ENCODE data around the gene ARID5B. TPM values are rescaled to one million over a fixed set of nuclear protein-coding genes. Genes with fewer than 3 reads are reported as not detected.

The ARID5B gene
- total and polyA plus RNA-seq, 5 donors: 13.7 to 31.8 (median 19.3) TPM

DNA sequence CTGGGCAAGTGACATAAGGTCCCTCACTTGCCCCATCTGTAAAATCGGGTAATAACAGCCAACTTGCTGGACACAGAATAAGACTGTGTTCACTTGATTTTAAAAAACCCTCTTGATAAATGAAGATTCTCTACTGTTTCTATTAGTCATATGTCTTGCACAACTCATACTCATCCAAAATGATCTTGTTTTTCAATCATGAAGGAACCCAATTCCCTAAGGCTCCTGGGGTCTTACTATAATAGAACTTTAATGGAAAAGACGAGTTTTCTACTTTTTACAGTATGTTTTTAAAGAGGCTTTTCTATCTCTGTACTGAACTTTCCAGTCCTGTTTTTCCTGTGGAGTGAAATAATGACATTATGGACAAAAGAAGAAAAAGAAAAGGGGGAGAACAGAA lies 103.8 kb downstream of the ARID5B start:
- Histone ChIP-seq H3K27ac (ENCODE audit: low read length) (no peak overlapping the region), H3K9me3 (ENCODE audit: control insufficient read depth, low read length) (no peaks in the 10 kb centered on the region), H3K4me1 (ENCODE audit: control insufficient read depth, insufficient read depth, low read length) (peaks cover 4% of the 10 kb centered on the region), H3K4me3 (ENCODE audit: low read length) (no peak overlapping the region), H3K27me3 (ENCODE audit: control insufficient read depth, insufficient read depth) (no peaks in the 10 kb centered on the region)
- no peak for DNase-seq
- intact Hi-C loops (cut with DNase I): no loop called here
- ATAC-seq: no peak
- WGBS: 73% methylated on average over 2 of the region's 2 CpGs

GRCh38 chr10:62005687-62006086 lies 104.2 kb downstream of the ARID5B start:
- H3K27me3 ChIP-seq (ENCODE audit: control insufficient read depth, insufficient read depth): no peaks in the 10 kb centered on the region
- WGBS: 66% methylated on average over 3 of the region's 3 CpGs
- no peak for ATAC-seq
- intact Hi-C loops (cut with DNase I): no loop called here
- H3K4me1 ChIP-seq (ENCODE audit: control insufficient read depth, insufficient read depth, low read length): peaks cover 4% of the 10 kb centered on the region
- H3K4me3 ChIP-seq (ENCODE audit: low read length): no peak overlapping the region
- H3K27ac ChIP-seq (ENCODE audit: low read length): no peak overlapping the region
- no peak for DNase-seq
- H3K9me3 ChIP-seq (ENCODE audit: control insufficient read depth, low read length): no peaks in the 10 kb centered on the region

GRCh38 chr10:62007145-62007544 lies 105.6 kb downstream of the ARID5B start:
- Histone ChIP-seq H3K27ac (ENCODE audit: low read length) (no peak overlapping the region), H3K27me3 (ENCODE audit: control insufficient read depth, insufficient read depth) (no peaks in the 10 kb centered on the region), H3K4me1 (ENCODE audit: control insufficient read depth, insufficient read depth, low read length) (peaks cover 4% of the 10 kb centered on the region), H3K4me3 (ENCODE audit: low read length) (no peak overlapping the region), H3K9me3 (ENCODE audit: control insufficient read depth, low read length) (no peaks in the 10 kb centered on the region)
- intact Hi-C loops (cut with DNase I): no loop called here
- ATAC-seq (no peak), DNase-seq (no peak)
- WGBS: 95% methylated on average over 2 of the region's 2 CpGs

DNA sequence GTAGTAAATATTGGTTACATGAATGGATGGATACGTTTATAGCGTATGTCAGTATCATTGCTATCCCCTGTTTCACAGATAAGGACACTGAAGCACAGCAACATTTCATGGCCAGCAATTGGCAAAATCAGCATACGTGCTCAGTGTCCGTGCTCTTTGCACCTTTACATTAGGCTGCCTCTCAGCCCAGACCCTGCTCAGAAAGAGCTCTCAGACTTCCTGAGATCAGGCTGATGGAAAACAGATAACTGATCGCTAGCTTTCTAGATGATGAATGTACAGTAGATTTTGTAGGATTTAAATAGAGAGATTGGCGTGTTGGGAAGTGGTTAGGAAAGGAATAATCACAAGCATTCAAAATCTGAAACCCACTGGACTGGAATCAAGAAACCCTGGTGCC lies 106.7 kb downstream of the ARID5B start:
- peaks cover 4% of the 10 kb centered on the region for H3K4me1 ChIP-seq (ENCODE audit: control insufficient read depth, insufficient read depth, low read length)
- no peaks in the 10 kb centered on the region for H3K27me3 ChIP-seq (ENCODE audit: control insufficient read depth, insufficient read depth)
- 82% methylated on average over 6 of the region's 6 CpGs for WGBS
- DNase-seq (no peak), ATAC-seq (no peak)
- no peak overlapping the region for H3K4me3 ChIP-seq (ENCODE audit: low read length)
- intact Hi-C loops (cut with DNase I): no loop called here
- no peaks in the 10 kb centered on the region for H3K9me3 ChIP-seq (ENCODE audit: control insufficient read depth, low read length)
- H3K27ac ChIP-seq (ENCODE audit: low read length): no peak overlapping the region

GRCh38 chr10:62008946-62009345 lies 107.4 kb downstream of the ARID5B start:
- ATAC-seq (no peak), DNase-seq (no peak)
- WGBS: 68% methylated on average over 2 of the region's 2 CpGs
- Histone ChIP-seq H3K4me1 (ENCODE audit: control insufficient read depth, insufficient read depth, low read length) (peaks cover 4% of the 10 kb centered on the region), H3K27ac (ENCODE audit: low read length) (no peak overlapping the region), H3K9me3 (ENCODE audit: control insufficient read depth, low read length) (no peaks in the 10 kb centered on the region), H3K4me3 (ENCODE audit: low read length) (no peak overlapping the region), H3K27me3 (ENCODE audit: control insufficient read depth, insufficient read depth) (no peaks in the 10 kb centered on the region)
- intact Hi-C loops (cut with DNase I): no loop called here

- H3K27ac ChIP-seq (ENCODE audit: low read length): no peak overlapping the region
- no peak for ATAC-seq
- no peak for DNase-seq
- no peaks in the 10 kb centered on the region for H3K27me3 ChIP-seq (ENCODE audit: control insufficient read depth, insufficient read depth)
- no peaks in the 10 kb centered on the region for H3K9me3 ChIP-seq (ENCODE audit: control insufficient read depth, low read length)
- intact Hi-C loops (cut with DNase I): no loop called here
- H3K4me1 ChIP-seq (ENCODE audit: control insufficient read depth, insufficient read depth, low read length): peaks cover 1% of the 10 kb centered on the region
- H3K4me3 ChIP-seq (ENCODE audit: low read length): no peak overlapping the region
- WGBS: 62% methylated on average over 5 of the region's 5 CpGs
Measured at GRCh38 chr10:62010366-62010765, 108.9 kb downstream of the ARID5B start.

DNA sequence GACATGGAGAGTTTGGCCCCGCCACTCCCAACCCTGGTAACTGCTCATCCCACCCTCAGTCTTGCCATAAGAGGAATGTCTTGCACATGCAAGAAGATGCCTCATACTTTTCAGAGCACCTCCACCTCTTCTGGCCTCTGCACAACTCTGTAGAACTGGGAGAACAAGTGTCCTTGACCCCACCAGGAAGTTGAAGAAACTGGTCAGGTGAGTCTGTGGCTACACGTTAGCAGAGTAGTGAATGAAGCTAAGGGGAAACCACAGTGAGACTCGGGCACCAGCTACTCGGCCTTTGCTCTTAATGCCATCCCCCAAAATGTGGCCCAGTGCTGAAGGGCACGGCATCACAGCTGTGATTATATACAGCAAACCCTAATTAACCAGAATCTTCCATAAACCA lies 110.1 kb downstream of the ARID5B start:
- DNase-seq: no peak
- no peaks in the 10 kb centered on the region for H3K27me3 ChIP-seq (ENCODE audit: control insufficient read depth, insufficient read depth)
- peaks cover 1% of the 10 kb centered on the region for H3K4me1 ChIP-seq (ENCODE audit: control insufficient read depth, insufficient read depth, low read length)
- no peak overlapping the region for H3K27ac ChIP-seq (ENCODE audit: low read length)
- 94% methylated on average over 5 of the region's 5 CpGs for WGBS
- no peak for ATAC-seq
- intact Hi-C loops (cut with DNase I): no loop called here
- H3K9me3 ChIP-seq (ENCODE audit: control insufficient read depth, low read length): no peaks in the 10 kb centered on the region
- no peak overlapping the region for H3K4me3 ChIP-seq (ENCODE audit: low read length)

DNA sequence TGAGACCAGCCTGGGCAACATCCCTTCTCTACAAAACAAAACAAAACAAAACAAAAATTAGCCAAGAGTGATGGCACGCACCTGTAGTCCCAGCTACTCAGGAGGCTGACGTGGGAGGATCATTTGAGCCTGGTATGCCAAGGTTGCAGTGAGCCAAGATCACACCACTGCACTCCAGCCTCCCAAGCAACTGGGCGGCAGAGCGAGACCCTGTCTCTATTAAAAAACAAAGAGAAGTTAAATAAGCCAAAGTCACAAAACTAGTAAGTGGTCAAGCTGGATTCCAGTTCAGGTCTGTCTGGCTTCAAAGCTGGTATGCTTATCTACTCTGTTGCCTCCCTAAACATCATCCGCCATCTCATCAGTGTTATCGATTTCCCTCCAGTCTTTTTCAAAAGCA lies 110.8 kb downstream of the ARID5B start:
- ATAC-seq (no peak), DNase-seq (no peak)
- no peak overlapping the region for H3K27ac ChIP-seq (ENCODE audit: low read length)
- WGBS: 96% methylated on average over 6 of the region's 6 CpGs
- peaks cover 3% of the 10 kb centered on the region for H3K4me1 ChIP-seq (ENCODE audit: control insufficient read depth, insufficient read depth, low read length)
- H3K9me3 ChIP-seq (ENCODE audit: control insufficient read depth, low read length): no peaks in the 10 kb centered on the region
- H3K4me3 ChIP-seq (ENCODE audit: low read length): no peak overlapping the region
- intact Hi-C loops (cut with DNase I): no loop called here
- H3K27me3 ChIP-seq (ENCODE audit: control insufficient read depth, insufficient read depth): no peaks in the 10 kb centered on the region

DNA sequence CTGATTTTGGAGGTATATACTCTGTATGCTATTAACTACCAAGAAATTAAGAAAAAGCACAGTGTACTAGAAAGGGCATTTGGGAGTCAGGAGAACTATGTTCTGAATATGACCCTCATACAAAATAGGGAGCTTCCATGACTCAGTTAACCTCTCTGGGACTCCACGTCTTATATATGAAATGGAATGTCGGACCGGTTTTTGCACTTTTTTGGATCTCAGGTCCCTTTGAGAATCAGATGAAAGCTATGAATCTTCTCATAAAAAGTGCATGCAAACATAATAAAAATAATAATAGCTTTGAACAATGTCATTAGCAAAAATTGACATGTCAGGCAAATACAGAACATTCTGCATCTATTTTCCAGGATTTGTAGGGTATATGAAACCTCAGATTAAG lies 113.0 kb downstream of the ARID5B start:
- DNase-seq: no peak
- H3K9me3 ChIP-seq (ENCODE audit: control insufficient read depth, low read length): no peaks in the 10 kb centered on the region
- H3K4me1 ChIP-seq (ENCODE audit: control insufficient read depth, insufficient read depth, low read length): peaks cover 3% of the 10 kb centered on the region
- no peaks in the 10 kb centered on the region for H3K27me3 ChIP-seq (ENCODE audit: control insufficient read depth, insufficient read depth)
- ATAC-seq: no peak
- H3K4me3 ChIP-seq (ENCODE audit: low read length): no peak overlapping the region
- intact Hi-C loops (cut with DNase I): no loop called here
- no peak overlapping the region for H3K27ac ChIP-seq (ENCODE audit: low read length)
- whole genome bisulfite sequencing: 98% methylated on average over 3 of the region's 3 CpGs

DNA sequence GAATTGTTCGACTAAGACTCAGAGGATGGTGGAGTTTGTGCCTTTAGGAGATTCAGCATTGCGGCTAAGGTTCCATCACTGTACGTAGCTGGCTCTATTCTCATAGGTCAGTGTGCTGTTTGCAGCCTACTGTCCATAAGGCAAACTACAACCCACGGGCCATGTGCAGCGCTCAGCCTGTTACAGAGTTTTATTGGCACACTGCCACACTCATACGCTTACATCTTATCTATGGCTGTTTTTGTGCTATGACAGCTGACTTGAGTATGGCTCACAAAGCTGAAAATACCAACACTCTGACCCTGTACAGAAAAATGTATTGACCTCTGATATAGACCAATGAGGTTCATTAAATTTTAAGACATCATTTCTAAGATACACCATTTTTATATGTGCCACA lies 114.5 kb downstream of the ARID5B start:
- DNase-seq (no peak), ATAC-seq (no peak)
- intact Hi-C loops (cut with DNase I): no loop called here
- Histone ChIP-seq H3K27me3 (ENCODE audit: control insufficient read depth, insufficient read depth) (no peaks in the 10 kb centered on the region), H3K9me3 (ENCODE audit: control insufficient read depth, low read length) (no peaks in the 10 kb centered on the region), H3K4me3 (ENCODE audit: low read length) (no peak overlapping the region), H3K4me1 (ENCODE audit: control insufficient read depth, insufficient read depth, low read length) (peaks cover 5% of the 10 kb centered on the region), H3K27ac (ENCODE audit: low read length) (no peak overlapping the region)
- WGBS: 64% methylated on average over 6 of the region's 6 CpGs

GRCh38 chr10:62016623-62017490 lies 115.4 kb downstream of the ARID5B start:
- Histone ChIP-seq H3K4me3 (ENCODE audit: low read length) (no peak overlapping the region), H3K27me3 (ENCODE audit: control insufficient read depth, insufficient read depth) (no peaks in the 10 kb centered on the region), H3K4me1 (ENCODE audit: control insufficient read depth, insufficient read depth, low read length) (peaks cover 5% of the 10 kb centered on the region), H3K27ac (ENCODE audit: low read length) (no peak overlapping the region), H3K9me3 (ENCODE audit: control insufficient read depth, low read length) (no peaks in the 10 kb centered on the region)
- ATAC-seq (peak in 1 of 2 donors; percentile 14), DNase-seq (no peak)
- intact Hi-C loops (cut with DNase I): no loop called here
- WGBS: 73% methylated on average over 10 of the region's 10 CpGs

DNA sequence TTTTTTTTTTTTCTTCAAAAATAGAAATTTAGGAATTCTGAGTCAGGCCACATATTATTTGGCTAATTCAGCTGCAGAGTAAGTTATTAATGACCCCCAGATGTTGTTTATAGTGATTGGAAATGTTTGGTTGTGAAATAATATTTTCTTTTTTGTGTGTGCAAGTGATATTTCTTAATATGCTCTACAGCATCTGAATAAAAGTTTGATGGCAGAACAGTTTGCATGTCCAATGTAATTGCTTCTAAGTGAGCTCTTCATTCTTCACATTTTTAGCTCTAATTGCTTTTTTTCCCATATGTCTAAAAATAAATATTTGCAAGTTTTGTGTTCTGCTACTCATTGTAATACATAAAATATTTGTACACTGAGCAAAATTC lies 116.0 kb downstream of the ARID5B start:
- peaks cover 5% of the 10 kb centered on the region for H3K4me1 ChIP-seq (ENCODE audit: control insufficient read depth, insufficient read depth, low read length)
- H3K27me3 ChIP-seq (ENCODE audit: control insufficient read depth, insufficient read depth): no peaks in the 10 kb centered on the region
- H3K27ac ChIP-seq (ENCODE audit: low read length): no peak overlapping the region
- H3K9me3 ChIP-seq (ENCODE audit: control insufficient read depth, low read length): no peaks in the 10 kb centered on the region
- DNase-seq (no peak), ATAC-seq (no peak)
- intact Hi-C loops (cut with DNase I): no loop called here
- H3K4me3 ChIP-seq (ENCODE audit: low read length): no peak overlapping the region

All from right cardiac atrium (tissue), 5 donors.